ENCODE results near the gene GRIK5.
"Not testable (repeated sequence)": the region's sequence is repeated elsewhere in the genome, so short reads cannot be mapped to it uniquely, and the experiment has no call there.

The GRIK5 gene

GRCh38 chr19:42023121-42023942, 46.7 kb downstream of the GRIK5 start:
- Histone ChIP-seq H3K36me3 (ENCODE audit: control insufficient read depth in 5 of 5, insufficient read depth in 5 of 5, low read length in 5 of 5) (no peaks in the 10 kb centered on the region), H3K9me3 (ENCODE audit: control insufficient read depth in 5 of 5, low read length in 5 of 5) (peaks cover 0 to 5% (median 0%) of the 10 kb centered on the region in 5 donors), H3K4me3 (ENCODE audit: low read depth in 1 of 5, low read length in 5 of 5) (no peak overlapping the region), H3K27me3 (ENCODE audit: control insufficient read depth in 5 of 5, insufficient read depth in 4 of 5, low read length in 5 of 5) (peaks cover 0 to 7% (median 0%) of the 10 kb centered on the region in 5 donors), H3K27ac (ENCODE audit: low read depth, low read length) (no peak overlapping the region), H3K9ac (ENCODE audit: low read length in 5 of 5) (no peak overlapping the region), H3K4me1 (ENCODE audit: control insufficient read depth in 5 of 5, insufficient read depth in 5 of 5, low read length in 5 of 5) (peaks cover 0 to 21% (median 20%) of the 10 kb centered on the region in 5 donors)

- peaks cover 0 to 7% (median 0%) of the 10 kb centered on the region in 5 donors for H3K27me3 ChIP-seq (ENCODE audit: control insufficient read depth in 5 of 5, insufficient read depth in 4 of 5, low read length in 5 of 5)
- no peak overlapping the region for H3K27ac ChIP-seq (ENCODE audit: low read depth, low read length)
- H3K9me3 ChIP-seq (ENCODE audit: control insufficient read depth in 5 of 5, low read length in 5 of 5) = peaks cover 0 to 5% (median 0%) of the 10 kb centered on the region in 5 donors
- peaks cover 0 to 21% (median 20%) of the 10 kb centered on the region in 5 donors for H3K4me1 ChIP-seq (ENCODE audit: control insufficient read depth in 5 of 5, insufficient read depth in 5 of 5, low read length in 5 of 5)
- no peak overlapping the region for H3K9ac ChIP-seq (ENCODE audit: low read length in 5 of 5)
- H3K36me3 ChIP-seq (ENCODE audit: control insufficient read depth in 5 of 5, insufficient read depth in 5 of 5, low read length in 5 of 5) = no peaks in the 10 kb centered on the region
- no peak overlapping the region for H3K4me3 ChIP-seq (ENCODE audit: low read depth in 1 of 5, low read length in 5 of 5)
Observed at GRCh38 chr19:42022616-42023015, 47.4 kb downstream of the GRIK5 start.

GRCh38 chr19:42021185-42021584, 48.8 kb downstream of the GRIK5 start:
- H3K4me1 ChIP-seq (ENCODE audit: control insufficient read depth in 5 of 5, insufficient read depth in 5 of 5, low read length in 5 of 5) = peaks cover 0 to 21% (median 20%) of the 10 kb centered on the region in 5 donors
- H3K9me3 ChIP-seq (ENCODE audit: control insufficient read depth in 5 of 5, low read length in 5 of 5) = peaks cover 0 to 5% (median 0%) of the 10 kb centered on the region in 5 donors
- no peak overlapping the region for H3K4me3 ChIP-seq (ENCODE audit: low read depth in 1 of 5, low read length in 5 of 5)
- H3K27me3 ChIP-seq (ENCODE audit: control insufficient read depth in 5 of 5, insufficient read depth in 4 of 5, low read length in 5 of 5) = peaks cover 0 to 7% (median 0%) of the 10 kb centered on the region in 5 donors
- no peak overlapping the region for H3K9ac ChIP-seq (ENCODE audit: low read length in 5 of 5)
- H3K36me3 ChIP-seq (ENCODE audit: control insufficient read depth in 5 of 5, insufficient read depth in 5 of 5, low read length in 5 of 5) = no peaks in the 10 kb centered on the region
- H3K27ac ChIP-seq (ENCODE audit: low read depth, low read length) = no peak overlapping the region

GRCh38 chr19:42018503-42019193, 51.4 kb downstream of the GRIK5 start:
- H3K27ac ChIP-seq (ENCODE audit: low read depth, low read length) = no peak overlapping the region
- peaks cover 0 to 1% (median 0%) of the 10 kb centered on the region in 5 donors for H3K4me1 ChIP-seq (ENCODE audit: control insufficient read depth in 5 of 5, insufficient read depth in 5 of 5, low read length in 5 of 5)
- H3K27me3 ChIP-seq (ENCODE audit: control insufficient read depth in 5 of 5, insufficient read depth in 4 of 5, low read length in 5 of 5) = no peaks in the 10 kb centered on the region
- no peaks in the 10 kb centered on the region for H3K36me3 ChIP-seq (ENCODE audit: control insufficient read depth in 5 of 5, insufficient read depth in 5 of 5, low read length in 5 of 5)
- no peak overlapping the region for H3K9ac ChIP-seq (ENCODE audit: low read length in 5 of 5)
- H3K9me3 ChIP-seq (ENCODE audit: control insufficient read depth in 5 of 5, low read length in 5 of 5) = peaks cover 0 to 5% (median 0%) of the 10 kb centered on the region in 5 donors
- H3K4me3 ChIP-seq (ENCODE audit: low read depth in 1 of 5, low read length in 5 of 5) = no peak overlapping the region

GRCh38 chr19:42017040-42017439, 53.0 kb downstream of the GRIK5 start:
- Histone ChIP-seq H3K27me3 (ENCODE audit: control insufficient read depth in 5 of 5, insufficient read depth in 4 of 5, low read length in 5 of 5) (no peaks in the 10 kb centered on the region), H3K9ac (ENCODE audit: low read length in 5 of 5) (no peak overlapping the region), H3K27ac (ENCODE audit: low read depth, low read length) (no peak overlapping the region), H3K4me1 (ENCODE audit: control insufficient read depth in 5 of 5, insufficient read depth in 5 of 5, low read length in 5 of 5) (no peaks in the 10 kb centered on the region), H3K36me3 (ENCODE audit: control insufficient read depth in 5 of 5, insufficient read depth in 5 of 5, low read length in 5 of 5) (no peaks in the 10 kb centered on the region), H3K4me3 (ENCODE audit: low read depth in 1 of 5, low read length in 5 of 5) (no peak overlapping the region), H3K9me3 (ENCODE audit: control insufficient read depth in 5 of 5, low read length in 5 of 5) (peaks cover 0 to 5% (median 0%) of the 10 kb centered on the region in 5 donors)

- H3K36me3 ChIP-seq (ENCODE audit: control insufficient read depth in 5 of 5, insufficient read depth in 5 of 5, low read length in 5 of 5); H3K27me3 ChIP-seq (ENCODE audit: control insufficient read depth in 5 of 5, insufficient read depth in 4 of 5, low read length in 5 of 5); H3K9ac ChIP-seq (ENCODE audit: low read length in 5 of 5); H3K4me3 ChIP-seq (ENCODE audit: low read depth in 1 of 5, low read length in 5 of 5); H3K9me3 ChIP-seq (ENCODE audit: control insufficient read depth in 5 of 5, low read length in 5 of 5); H3K27ac ChIP-seq (ENCODE audit: low read depth, low read length); H3K4me1 ChIP-seq (ENCODE audit: control insufficient read depth in 5 of 5, insufficient read depth in 5 of 5, low read length in 5 of 5): not testable (repeated sequence)
Observed at GRCh38 chr19:42012747-42013146, 57.3 kb downstream of the GRIK5 start.

GRCh38 chr19:42010245-42011126, 59.5 kb downstream of the GRIK5 start:
- Histone ChIP-seq H3K9ac (ENCODE audit: low read length in 5 of 5) (no peak overlapping the region), H3K36me3 (ENCODE audit: control insufficient read depth in 5 of 5, insufficient read depth in 5 of 5, low read length in 5 of 5) (no peaks in the 10 kb centered on the region), H3K27me3 (ENCODE audit: control insufficient read depth in 5 of 5, insufficient read depth in 4 of 5, low read length in 5 of 5) (peaks cover 0 to 2% (median 0%) of the 10 kb centered on the region in 5 donors), H3K27ac (ENCODE audit: low read depth, low read length) (no peak overlapping the region), H3K4me3 (ENCODE audit: low read depth in 1 of 5, low read length in 5 of 5) (no peak overlapping the region), H3K4me1 (ENCODE audit: control insufficient read depth in 5 of 5, insufficient read depth in 5 of 5, low read length in 5 of 5) (peaks cover 0 to 5% (median 4%) of the 10 kb centered on the region in 5 donors), H3K9me3 (ENCODE audit: control insufficient read depth in 5 of 5, low read length in 5 of 5) (no peaks in the 10 kb centered on the region)

GRCh38 chr19:42006569-42006968, 63.4 kb downstream of the GRIK5 start:
- H3K4me3 ChIP-seq (ENCODE audit: low read depth in 1 of 5, low read length in 5 of 5) = no peak overlapping the region
- H3K9ac ChIP-seq (ENCODE audit: low read length in 5 of 5) = no peak overlapping the region
- H3K9me3 ChIP-seq (ENCODE audit: control insufficient read depth in 5 of 5, low read length in 5 of 5) = no peaks in the 10 kb centered on the region
- H3K36me3 ChIP-seq (ENCODE audit: control insufficient read depth in 5 of 5, insufficient read depth in 5 of 5, low read length in 5 of 5) = no peaks in the 10 kb centered on the region
- peaks cover 0 to 10% (median 4%) of the 10 kb centered on the region in 5 donors for H3K4me1 ChIP-seq (ENCODE audit: control insufficient read depth in 5 of 5, insufficient read depth in 5 of 5, low read length in 5 of 5)
- peaks cover 0 to 8% (median 4%) of the 10 kb centered on the region in 5 donors for H3K27me3 ChIP-seq (ENCODE audit: control insufficient read depth in 5 of 5, insufficient read depth in 4 of 5, low read length in 5 of 5)
- no peak overlapping the region for H3K27ac ChIP-seq (ENCODE audit: low read depth, low read length)

- H3K27me3 ChIP-seq (ENCODE audit: control insufficient read depth in 5 of 5, insufficient read depth in 4 of 5, low read length in 5 of 5) = peaks cover 0 to 12% (median 7%) of the 10 kb centered on the region in 5 donors
- no peak overlapping the region for H3K4me3 ChIP-seq (ENCODE audit: low read depth in 1 of 5, low read length in 5 of 5)
- no peak overlapping the region for H3K9ac ChIP-seq (ENCODE audit: low read length in 5 of 5)
- H3K9me3 ChIP-seq (ENCODE audit: control insufficient read depth in 5 of 5, low read length in 5 of 5) = no peaks in the 10 kb centered on the region
- H3K36me3 ChIP-seq (ENCODE audit: control insufficient read depth in 5 of 5, insufficient read depth in 5 of 5, low read length in 5 of 5) = no peaks in the 10 kb centered on the region
- peaks cover 0 to 10% (median 2%) of the 10 kb centered on the region in 5 donors for H3K4me1 ChIP-seq (ENCODE audit: control insufficient read depth in 5 of 5, insufficient read depth in 5 of 5, low read length in 5 of 5)
- H3K27ac ChIP-seq (ENCODE audit: low read depth, low read length) = no peak overlapping the region
Observed at GRCh38 chr19:42005504-42005903, 64.5 kb downstream of the GRIK5 start.
